SK-N-SH treated with all-trans-retinoic acid at 6 μM for 48 hours (cell line): Measurements from ENCODE around the gene OLFML2B.
"Not testable (repeated sequence)": the region's sequence is repeated elsewhere in the genome, so short reads cannot be mapped to it uniquely, and the experiment has no call there.

Experiments used
- ATAC-seq: fragments of 200-7000 bp; cut with Tn5 transposase; 3 replicates; pipeline ENCODE4 v1.9.1; 2020; ENCODE audit warnings: mild to moderate bottlenecking, moderate library complexity
- ARNTL ChIP-seq: fragments of 450-650 bp; formaldehyde crosslinking; IDR thresholded peaks from 2 replicates; pipeline ENCODE4 v1.5.0; 2020; ENCODE audit warnings: low read depth, mild to moderate bottlenecking, moderate library complexity, borderline replicate concordance
- BACH2 ChIP-seq: fragments of 250-450 bp; sonication (Bioruptor Pico); IDR thresholded peaks from 2 replicates; pipeline ENCODE4 v1.9.0; 2021; ENCODE audit warnings: mild to moderate bottlenecking, borderline replicate concordance
- CREB5 ChIP-seq: fragments of 250-450 bp; sonication (Bioruptor Pico); IDR thresholded peaks from 2 replicates; pipeline ENCODE4 v1.5.1; 2020; ENCODE audit warnings: low read depth, mild to moderate bottlenecking, moderate library complexity
- CSDC2 ChIP-seq: fragments of 250-450 bp; sonication (Bioruptor Pico); IDR thresholded peaks from 2 replicates; pipeline ENCODE4 v1.5.0; 2020; ENCODE audit warnings: mild to moderate bottlenecking, moderate library complexity
- CSRNP3 ChIP-seq: fragments of 250-450 bp; sonication (Bioruptor Pico); IDR thresholded peaks from 2 replicates; pipeline ENCODE4 v1.5.1; 2021; ENCODE audit warnings: mild to moderate bottlenecking, moderate library complexity
- ESRRG ChIP-seq: fragments of 250-450 bp; sonication (Bioruptor Pico); IDR thresholded peaks from 2 replicates; pipeline ENCODE4 v1.6.1; 2021; ENCODE audit warnings: mild to moderate bottlenecking
- GLIS3 ChIP-seq: fragments of 250-450 bp; sonication (Bioruptor Pico); IDR thresholded peaks from 2 replicates; pipeline ENCODE4 v1.5.0; 2020; ENCODE audit warnings: mild to moderate bottlenecking, moderate library complexity
- ISL1 ChIP-seq: fragments of 250-450 bp; sonication (Bioruptor Pico); IDR thresholded peaks from 2 replicates; pipeline ENCODE4 v2.1.2; 2022; ENCODE audit warnings: mild to moderate bottlenecking, moderate library complexity
- OSR1 ChIP-seq: fragments of 250-450 bp; sonication (Bioruptor Pico); IDR thresholded peaks from 2 replicates; pipeline ENCODE4 v1.8.0; 2022; ENCODE audit warnings: moderate library complexity, mild to moderate bottlenecking, inconsistent platforms
- PATZ1 ChIP-seq: fragments of 250-450 bp; sonication (Bioruptor Pico); IDR thresholded peaks from 2 replicates; pipeline ENCODE4 v1.8.0; 2020; ENCODE audit warnings: mild to moderate bottlenecking, moderate library complexity, borderline replicate concordance
- POU6F1 ChIP-seq: fragments of 250-450 bp; sonication (Bioruptor Pico); IDR thresholded peaks from 2 replicates; pipeline ENCODE4 v1.8.0; 2021; ENCODE audit warnings: low read depth, mild to moderate bottlenecking, moderate library complexity, borderline replicate concordance
- PPARA ChIP-seq: fragments of 250-450 bp; sonication (Bioruptor Pico); IDR thresholded peaks from 2 replicates; pipeline ENCODE4 v1.5.0; 2020; ENCODE audit warnings: mild to moderate bottlenecking, borderline replicate concordance
- RARB ChIP-seq: fragments of 250-450 bp; sonication (Bioruptor Pico); IDR thresholded peaks from 2 replicates; pipeline ENCODE4 v1.8.0; 2021; ENCODE audit warnings: mild to moderate bottlenecking, moderate library complexity
- SNAI2 ChIP-seq: fragments of 250-450 bp; sonication (Bioruptor Pico); IDR thresholded peaks from 2 replicates; pipeline ENCODE4 v1.5.0; 2020; ENCODE audit warnings: mild to moderate bottlenecking, moderate library complexity
- TCF4 ChIP-seq: fragments of 250-450 bp; sonication (Bioruptor Pico); IDR thresholded peaks from 2 replicates; pipeline ENCODE4 v1.8.0; 2021; ENCODE audit warnings: mild to moderate bottlenecking, moderate library complexity, borderline replicate concordance
- TOX ChIP-seq: fragments of 250-450 bp; sonication (Bioruptor Pico); IDR thresholded peaks from 2 replicates; pipeline ENCODE4 v1.8.0; 2021; ENCODE audit warnings: mild to moderate bottlenecking, moderate library complexity, borderline replicate concordance
- TSHZ2 ChIP-seq: fragments of 250-450 bp; sonication (Bioruptor Pico); IDR thresholded peaks from 2 replicates; pipeline ENCODE4 v1.5.0; 2020; ENCODE audit warnings: mild to moderate bottlenecking, moderate library complexity
- ZC3H10 ChIP-seq: fragments of 250-450 bp; sonication (Bioruptor Pico); IDR thresholded peaks from 2 replicates; pipeline ENCODE4 v1.5.1; 2021; ENCODE audit warnings: mild to moderate bottlenecking, moderate library complexity
- ZFP3 ChIP-seq: fragments of 250-450 bp; sonication (Bioruptor Pico); IDR thresholded peaks from 2 replicates; pipeline ENCODE4 v1.5.0; 2020; ENCODE audit warnings: mild to moderate bottlenecking, moderate library complexity
- ZFP30 ChIP-seq: fragments of 450-650 bp; formaldehyde crosslinking; IDR thresholded peaks from 2 replicates; pipeline ENCODE4 v1.5.0; 2022; ENCODE audit warnings: mild to moderate bottlenecking, moderate library complexity
- ZNF565 ChIP-seq: fragments of 450-650 bp; formaldehyde crosslinking; conservative IDR thresholded peaks from 2 replicates; pipeline ENCODE4 v1.5.0; 2020; ENCODE audit warnings: low read depth, mild to moderate bottlenecking, moderate library complexity
- ZNF70 ChIP-seq: fragments of 450-650 bp; formaldehyde crosslinking; IDR thresholded peaks from 2 replicates; pipeline ENCODE4 v1.5.0; 2020; ENCODE audit warnings: mild to moderate bottlenecking, moderate library complexity
- ZNF8 ChIP-seq: fragments of 450-650 bp; formaldehyde crosslinking; IDR thresholded peaks from 2 replicates; pipeline ENCODE4 v1.5.0; 2020; ENCODE audit warnings: mild to moderate bottlenecking, moderate library complexity

Gene OLFML2B

GRCh38 chr1:162019006-162019405 is 4.7 kb downstream of the OLFML2B start:
- peak; percentile 17 for ATAC-seq
- TF ChIP-seq POU6F1 (CRISPR knock-in tag) (no peak), ISL1 (CRISPR knock-in tag) (no peak), PATZ1 (CRISPR knock-in tag) (no peak), CSRNP3 (CRISPR knock-in tag) (no peak), TCF4 (CRISPR knock-in tag) (no peak), ZFP30 (CRISPR knock-in tag) (no peak), ZNF565 (CRISPR knock-in tag) (no peak), OSR1 (no peak), TSHZ2 (CRISPR knock-in tag) (no peak), GLIS3 (CRISPR knock-in tag) (no peak), ZNF8 (CRISPR knock-in tag) (no peak), ZNF70 (CRISPR knock-in tag) (no peak), CSDC2 (CRISPR knock-in tag) (no peak), ZC3H10 (no peak), ESRRG (CRISPR knock-in tag) (no peak), SNAI2 (no peak), RARB (CRISPR knock-in tag) (no peak), TOX (CRISPR knock-in tag) (no peak), BACH2 (CRISPR knock-in tag) (no peak)

- no peak; the same call in 2 of the 3 replicates for ATAC-seq
- TF ChIP-seq TSHZ2 (CRISPR knock-in tag): no peak
- no peak for TF ChIP-seq CSDC2 (CRISPR knock-in tag)
- no peak for TF ChIP-seq ZFP3
- no peak for TF ChIP-seq TOX (CRISPR knock-in tag)
- no peak for TF ChIP-seq ISL1 (CRISPR knock-in tag)
- no peak for TF ChIP-seq CSRNP3 (CRISPR knock-in tag)
- no peak for TF ChIP-seq CREB5 (CRISPR knock-in tag)
- TF ChIP-seq ESRRG (CRISPR knock-in tag): no peak
- TF ChIP-seq OSR1: no peak
- no peak for TF ChIP-seq POU6F1 (CRISPR knock-in tag)
- TF ChIP-seq ZC3H10: no peak
- TF ChIP-seq PPARA: no peak
- TF ChIP-seq GLIS3 (CRISPR knock-in tag): no peak
- no peak for TF ChIP-seq RARB (CRISPR knock-in tag)
- no peak for TF ChIP-seq ZNF565 (CRISPR knock-in tag)
- TF ChIP-seq TCF4 (CRISPR knock-in tag): no peak
- TF ChIP-seq ARNTL: no peak
- no peak for TF ChIP-seq ZNF70 (CRISPR knock-in tag)
These were observed 5.3 kb downstream of the OLFML2B start for GRCh38 chr1:162018418-162018817.

- ATAC-seq: not testable (repeated sequence)
These were observed 5.9 kb downstream of the OLFML2B start for GRCh38 chr1:162017791-162018190.
